IPS-20b (cell line): Measurements from ENCODE around the gene TAS2R46.
"Not testable (repeated sequence)": the region's sequence is repeated elsewhere in the genome, so short reads cannot be mapped to it uniquely, and the experiment has no call there.

ENCODE experiments used
- H3K27ac ChIP-seq: one replicate; pipeline ENCODE4 v1.5.1; 2013; ENCODE audit warnings: low read length
- H3K27me3 ChIP-seq: 2 replicates; pipeline ENCODE4 v1.6.1; 2013; ENCODE audit warnings: mild to moderate bottlenecking, low read length, inconsistent platforms; ENCODE audit not compliant: insufficient read depth
- H3K36me3 ChIP-seq: 2 replicates; pipeline ENCODE4 v1.6.1; 2013; ENCODE audit warnings: low read depth, mild to moderate bottlenecking, inconsistent platforms, low read length, moderate library complexity; ENCODE audit not compliant: insufficient read depth
- H3K4me1 ChIP-seq: 2 replicates; pipeline ENCODE4 v1.6.1; 2013; ENCODE audit warnings: mild to moderate bottlenecking, control low read depth, inconsistent platforms, low read length, moderate library complexity; ENCODE audit not compliant: insufficient read depth
- H3K4me3 ChIP-seq: 2 replicates; pipeline ENCODE4 v1.5.1; 2013; ENCODE audit warnings: mild to moderate bottlenecking, low read length, inconsistent platforms
- H3K9ac ChIP-seq: 2 replicates; pipeline ENCODE4 v1.6.1; 2013; ENCODE audit warnings: low read depth, mild to moderate bottlenecking, inconsistent platforms, low read length, moderate library complexity
- H3K9me3 ChIP-seq: 2 replicates; pipeline ENCODE4 v1.6.1; 2013; ENCODE audit warnings: mild to moderate bottlenecking, low read depth, low read length, inconsistent platforms; ENCODE audit not compliant: insufficient read depth

TAS2R46 gene, protein sequence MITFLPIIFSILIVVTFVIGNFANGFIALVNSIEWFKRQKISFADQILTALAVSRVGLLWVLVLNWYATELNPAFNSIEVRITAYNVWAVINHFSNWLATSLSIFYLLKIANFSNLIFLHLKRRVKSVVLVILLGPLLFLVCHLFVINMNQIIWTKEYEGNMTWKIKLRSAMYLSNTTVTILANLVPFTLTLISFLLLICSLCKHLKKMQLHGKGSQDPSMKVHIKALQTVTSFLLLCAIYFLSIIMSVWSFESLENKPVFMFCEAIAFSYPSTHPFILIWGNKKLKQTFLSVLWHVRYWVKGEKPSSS

DNA sequence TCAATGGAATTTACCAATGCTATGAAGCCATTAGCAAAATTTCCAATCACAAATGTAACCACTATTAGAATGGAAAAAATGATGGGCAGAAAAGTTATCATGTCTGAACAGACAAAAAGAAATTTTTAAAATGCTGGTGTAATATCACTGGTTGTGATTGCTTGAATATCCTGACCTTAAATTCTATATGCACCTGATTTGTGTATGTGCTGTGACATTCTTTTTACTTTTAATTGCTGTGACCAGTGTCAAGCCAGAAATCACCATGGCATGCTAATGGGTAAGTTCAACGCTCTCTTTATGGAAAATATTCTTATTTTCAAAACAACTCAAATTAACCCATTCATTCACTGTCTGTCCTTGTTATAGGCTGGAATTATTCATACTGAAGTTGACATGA lies at the start of gene TAS2R46:
TAS2R46 (minus strand) TSS at position 101 of the 400 bp plus-strand sequence; CDS start at position 101, 0 bp downstream.
- H3K9ac ChIP-seq, H3K27ac ChIP-seq: not testable (repeated sequence)

DNA sequence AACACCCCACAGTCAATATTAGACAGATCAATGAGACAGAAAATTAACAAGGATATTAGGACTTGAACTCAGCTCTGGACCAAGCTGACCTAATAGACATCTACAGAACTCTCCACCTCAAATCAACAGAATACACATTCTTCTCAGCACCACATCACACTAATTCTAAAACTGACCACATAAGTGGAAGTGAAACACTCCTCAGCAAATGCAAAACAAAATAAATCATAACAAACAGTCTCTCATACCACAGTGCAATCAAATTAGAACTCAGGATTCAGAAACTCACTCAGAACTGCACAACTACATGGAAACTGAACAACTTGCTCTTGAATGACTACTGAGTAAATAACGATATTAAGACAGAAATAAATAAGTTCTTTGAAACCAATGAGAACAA lies 49.1 kb upstream of the TAS2R46 start:
- H3K4me3 ChIP-seq, H3K27ac ChIP-seq, H3K36me3 ChIP-seq, H3K4me1 ChIP-seq, H3K9me3 ChIP-seq, H3K9ac ChIP-seq, H3K27me3 ChIP-seq: not testable (repeated sequence)

More for the DNA sequence above, at the start of gene TAS2R46:
- not testable (repeated sequence) for H3K9me3 ChIP-seq, H3K36me3 ChIP-seq, H3K4me3 ChIP-seq, H3K4me1 ChIP-seq, H3K27me3 ChIP-seq

DNA sequence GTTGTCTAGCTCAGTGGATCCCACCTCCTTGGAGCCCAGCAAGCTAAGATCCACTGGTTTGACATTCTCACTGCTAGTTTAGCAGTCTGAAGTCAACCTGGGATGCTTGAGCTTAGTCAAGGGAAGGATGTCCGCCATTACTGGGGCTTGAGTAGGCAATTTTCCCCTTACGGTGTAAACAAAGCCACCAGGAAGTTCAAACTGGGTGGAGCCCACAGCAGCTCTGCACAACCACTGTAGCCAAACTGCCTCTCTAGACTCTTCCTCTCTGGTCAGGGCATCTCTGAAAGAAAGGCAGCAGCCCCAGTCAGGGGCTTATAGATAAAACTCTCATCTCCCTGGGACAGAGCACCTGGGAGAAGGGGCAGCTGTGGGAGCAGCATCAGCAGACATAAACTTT lies 46.8 kb upstream of the TAS2R46 start:
- Histone ChIP-seq H3K36me3 (peaks cover 13% of the 10 kb centered on the region), H3K4me3 (no peak overlapping the region), H3K27me3 (no peaks in the 10 kb centered on the region), H3K9me3 (peaks cover 6% of the 10 kb centered on the region; the same call in 1 of the 2 replicates), H3K27ac (no peak overlapping the region), H3K4me1 (no peaks in the 10 kb centered on the region), H3K9ac (no peak overlapping the region)

DNA sequence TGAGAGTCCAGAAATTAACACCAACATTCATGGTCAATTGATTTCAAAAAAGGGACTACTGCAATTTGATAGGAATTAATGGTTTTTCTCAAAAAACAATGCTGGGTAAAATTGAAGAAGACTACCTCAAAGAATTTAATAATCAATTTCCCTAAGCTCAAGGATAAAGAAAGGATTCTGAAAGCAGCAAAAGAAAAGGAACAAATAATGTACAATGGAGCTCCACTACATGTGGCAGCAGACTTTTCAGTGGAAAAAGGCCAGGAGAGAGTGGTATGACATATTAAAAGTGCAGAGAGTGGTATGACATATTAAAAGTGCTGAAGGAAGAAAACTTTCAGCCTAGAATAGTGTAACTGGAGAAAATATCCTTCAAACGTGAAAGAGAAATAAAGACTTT lies 45.6 kb upstream of the TAS2R46 start:
- no peak overlapping the region for H3K27ac ChIP-seq
- peaks cover 16% of the 10 kb centered on the region for H3K36me3 ChIP-seq
- no peak overlapping the region for H3K4me3 ChIP-seq
- H3K9ac ChIP-seq: no peak overlapping the region
- H3K9me3 ChIP-seq: peaks cover 6% of the 10 kb centered on the region; the same call in 1 of the 2 replicates
- no peaks in the 10 kb centered on the region for H3K4me1 ChIP-seq
- no peaks in the 10 kb centered on the region for H3K27me3 ChIP-seq

- H3K9me3 ChIP-seq: no peaks in the 10 kb centered on the region
- no peaks in the 10 kb centered on the region for H3K4me1 ChIP-seq
- no peak overlapping the region for H3K27ac ChIP-seq
- H3K27me3 ChIP-seq: no peaks in the 10 kb centered on the region
- H3K36me3 ChIP-seq: peaks cover 16% of the 10 kb centered on the region
- H3K4me3 ChIP-seq: no peak overlapping the region
- no peak overlapping the region for H3K9ac ChIP-seq
These were observed 44.2 kb upstream of the TAS2R46 start for GRCh38 chr12:11106288-11106687.

DNA sequence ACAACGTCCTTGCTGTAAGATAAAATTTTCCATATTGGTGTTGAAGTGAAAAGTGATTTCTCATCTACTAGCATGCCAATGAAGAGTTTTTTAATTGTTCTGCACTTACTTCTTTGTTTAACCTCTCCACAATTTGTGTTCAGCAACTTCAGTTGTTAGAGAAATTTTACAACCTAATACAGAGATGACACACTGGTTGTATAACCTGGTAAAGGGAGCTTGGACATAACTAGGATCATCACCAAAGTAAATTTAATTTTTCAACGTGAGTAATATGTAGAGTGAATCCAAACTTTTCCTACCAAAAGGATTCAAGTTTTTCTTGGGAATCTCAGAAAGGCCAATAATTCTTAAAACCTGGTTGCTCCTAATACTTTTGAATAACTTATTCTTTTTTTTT lies 43.5 kb upstream of the TAS2R46 start:
- no peaks in the 10 kb centered on the region for H3K27me3 ChIP-seq
- H3K27ac ChIP-seq: no peak overlapping the region
- no peak overlapping the region for H3K4me3 ChIP-seq
- H3K4me1 ChIP-seq: no peaks in the 10 kb centered on the region
- peaks cover 16% of the 10 kb centered on the region for H3K36me3 ChIP-seq
- H3K9ac ChIP-seq: no peak overlapping the region
- no peaks in the 10 kb centered on the region for H3K9me3 ChIP-seq

- not testable (repeated sequence) for H3K27ac ChIP-seq, H3K9ac ChIP-seq, H3K27me3 ChIP-seq, H3K4me3 ChIP-seq, H3K9me3 ChIP-seq, H3K4me1 ChIP-seq, H3K36me3 ChIP-seq
These were observed 32.8 kb upstream of the TAS2R46 start for GRCh38 chr12:11094910-11095309.

GRCh38 chr12:11092128-11092527 lies 30.0 kb upstream of the TAS2R46 start, which contains the start of gene TAS2R43:
Gene TAS2R43 (minus strand): TSS chr12:11092313. CDS start chr12:11092229, 84 bp downstream.
- H3K27me3 ChIP-seq: no peaks in the 10 kb centered on the region
- no peaks in the 10 kb centered on the region for H3K9me3 ChIP-seq
- H3K9ac ChIP-seq: no peak within 1 kb of the TSS
- H3K36me3 ChIP-seq: no peaks in the 10 kb centered on the region
- H3K4me3 ChIP-seq: no peak within 1 kb of the TSS
- no peaks in the 10 kb centered on the region for H3K4me1 ChIP-seq
- no peak within 1 kb of the TSS for H3K27ac ChIP-seq

DNA sequence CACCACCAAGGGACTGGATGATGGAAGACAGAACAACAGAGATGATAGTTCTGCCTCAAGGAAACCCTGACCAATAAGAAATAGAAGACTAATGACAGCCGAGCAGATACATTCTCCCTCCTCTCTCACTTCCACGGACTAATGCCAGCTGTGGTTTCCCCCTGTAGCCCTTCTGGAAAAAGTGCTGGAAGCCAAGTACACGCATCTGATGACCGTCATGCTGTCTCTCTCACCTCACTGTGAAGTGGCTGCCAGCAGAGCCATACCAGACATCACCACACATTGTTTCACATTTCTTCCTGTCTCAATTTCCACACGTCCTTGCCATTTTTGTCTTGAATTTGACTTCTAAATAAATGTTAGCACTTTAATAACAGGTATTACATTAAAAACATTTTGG lies 27.2 kb upstream of the TAS2R46 start:
- H3K36me3 ChIP-seq: 0 out of 2 replicates have a peak, but pooled peaks cover 2% of the 10 kb centered on the region
- peaks cover 1% of the 10 kb centered on the region; the same call in 1 of the 2 replicates for H3K9me3 ChIP-seq
- H3K27me3 ChIP-seq: no peaks in the 10 kb centered on the region
- H3K27ac ChIP-seq: no peak overlapping the region
- no peaks in the 10 kb centered on the region for H3K4me1 ChIP-seq
- no peak overlapping the region for H3K4me3 ChIP-seq
- no peak overlapping the region for H3K9ac ChIP-seq

- H3K36me3 ChIP-seq: 0 out of 2 replicates have a peak, but pooled peaks cover 7% of the 10 kb centered on the region
- H3K9ac ChIP-seq: no peak overlapping the region
- peaks cover 21% of the 10 kb centered on the region for H3K9me3 ChIP-seq
- no peak overlapping the region for H3K4me3 ChIP-seq
- no peaks in the 10 kb centered on the region for H3K4me1 ChIP-seq
- H3K27ac ChIP-seq: no peak overlapping the region
- H3K27me3 ChIP-seq: no peaks in the 10 kb centered on the region
These were observed 23.3 kb upstream of the TAS2R46 start for GRCh38 chr12:11085419-11085818.

- H3K4me1 ChIP-seq: no peaks in the 10 kb centered on the region
- no peak overlapping the region for H3K9ac ChIP-seq
- H3K27me3 ChIP-seq: no peaks in the 10 kb centered on the region
- no peak overlapping the region for H3K4me3 ChIP-seq
- H3K36me3 ChIP-seq: 0 out of 2 replicates have a peak, but pooled peaks cover 7% of the 10 kb centered on the region
- H3K27ac ChIP-seq: no peak overlapping the region
- H3K9me3 ChIP-seq: peaks cover 21% of the 10 kb centered on the region
These were observed 19.9 kb upstream of the TAS2R46 start for GRCh38 chr12:11081987-11082386.

- no peak overlapping the region for H3K9ac ChIP-seq
- H3K9me3 ChIP-seq: peaks cover 14% of the 10 kb centered on the region
- no peaks in the 10 kb centered on the region for H3K4me1 ChIP-seq
- no peak overlapping the region for H3K27ac ChIP-seq
- no peaks in the 10 kb centered on the region for H3K36me3 ChIP-seq
- no peaks in the 10 kb centered on the region for H3K27me3 ChIP-seq
- H3K4me3 ChIP-seq: no peak overlapping the region
These were observed 16.2 kb upstream of the TAS2R46 start for GRCh38 chr12:11078246-11078645.
